ENCODE results near the gene OR8D2.

Gene OR8D2, protein sequence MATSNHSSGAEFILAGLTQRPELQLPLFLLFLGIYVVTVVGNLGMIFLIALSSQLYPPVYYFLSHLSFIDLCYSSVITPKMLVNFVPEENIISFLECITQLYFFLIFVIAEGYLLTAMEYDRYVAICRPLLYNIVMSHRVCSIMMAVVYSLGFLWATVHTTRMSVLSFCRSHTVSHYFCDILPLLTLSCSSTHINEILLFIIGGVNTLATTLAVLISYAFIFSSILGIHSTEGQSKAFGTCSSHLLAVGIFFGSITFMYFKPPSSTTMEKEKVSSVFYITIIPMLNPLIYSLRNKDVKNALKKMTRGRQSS

DNA sequence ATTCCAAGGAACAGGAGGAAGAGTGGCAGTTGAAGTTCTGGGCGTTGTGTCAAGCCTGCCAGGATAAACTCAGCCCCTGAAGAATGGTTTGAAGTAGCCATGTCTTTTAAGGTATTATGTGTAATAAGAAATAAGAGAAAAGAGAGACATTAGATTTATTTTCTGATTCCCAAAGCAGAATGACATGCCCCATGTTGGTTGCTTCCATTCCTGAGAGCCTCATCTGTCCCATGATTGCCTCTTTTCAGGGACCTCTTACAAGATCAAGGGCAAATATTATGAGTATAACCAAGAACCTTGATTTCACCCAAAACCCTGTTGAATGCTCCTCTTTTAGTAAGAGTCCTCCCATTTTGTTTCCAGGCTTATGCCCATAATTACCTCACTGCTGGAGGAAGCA lies at the start of gene OR8D2:
OR8D2 (minus strand) TSS at position 101 of the 400 bp plus-strand sequence; CDS start at position 101, 0 bp downstream.
- no peak for ATAC-seq

DNA sequence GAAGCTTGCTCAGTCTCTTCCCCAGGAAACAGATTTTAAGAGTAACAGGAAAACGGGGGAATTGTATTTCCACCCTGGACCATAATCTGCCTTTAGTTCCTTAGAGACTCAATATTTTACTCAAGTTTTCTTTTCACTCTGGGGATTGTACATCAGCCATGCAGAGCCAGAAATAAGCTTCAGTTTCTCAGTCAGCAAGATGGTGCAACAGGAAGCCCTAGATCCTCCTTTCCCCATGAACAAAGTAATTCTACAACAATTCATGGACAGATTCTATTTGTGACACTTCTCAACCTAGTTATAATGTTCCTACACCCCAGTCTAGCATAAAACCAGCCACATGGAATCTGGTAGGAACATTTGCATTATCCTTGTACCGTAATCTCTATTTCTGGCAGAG lies 39.6 kb upstream of the OR8D2 start:
- ATAC-seq = no peak

DNA sequence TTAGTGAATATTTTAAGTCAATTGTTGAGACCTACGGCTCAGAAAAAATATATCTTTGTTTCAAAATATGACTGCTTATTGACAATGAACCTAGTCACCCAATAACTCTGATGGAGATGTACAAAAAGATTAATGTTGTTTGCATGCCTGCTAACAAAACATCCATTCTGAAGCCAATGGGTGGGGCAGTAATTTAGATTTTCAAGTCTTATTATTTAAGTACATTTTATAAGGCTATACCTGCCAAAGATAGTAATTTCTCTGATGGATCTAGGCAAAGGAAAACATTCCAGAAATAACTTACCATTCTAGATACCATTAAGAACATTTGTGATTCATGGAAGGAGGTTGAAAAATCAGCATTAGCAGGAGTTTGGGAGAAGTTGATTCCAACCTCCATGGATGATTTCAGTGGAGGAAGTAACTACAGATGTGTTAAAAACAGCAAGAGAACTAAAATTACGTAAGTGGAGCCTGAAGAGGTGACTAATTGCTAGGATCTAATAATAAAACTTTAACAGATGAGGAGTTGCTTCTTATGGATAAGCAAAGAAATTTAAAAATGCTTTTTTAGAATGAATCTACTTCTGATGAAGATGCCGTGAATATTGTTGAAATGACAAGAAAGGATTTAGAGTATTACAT lies 26.4 kb upstream of the OR8D2 start:
- ATAC-seq = no peak

DNA sequence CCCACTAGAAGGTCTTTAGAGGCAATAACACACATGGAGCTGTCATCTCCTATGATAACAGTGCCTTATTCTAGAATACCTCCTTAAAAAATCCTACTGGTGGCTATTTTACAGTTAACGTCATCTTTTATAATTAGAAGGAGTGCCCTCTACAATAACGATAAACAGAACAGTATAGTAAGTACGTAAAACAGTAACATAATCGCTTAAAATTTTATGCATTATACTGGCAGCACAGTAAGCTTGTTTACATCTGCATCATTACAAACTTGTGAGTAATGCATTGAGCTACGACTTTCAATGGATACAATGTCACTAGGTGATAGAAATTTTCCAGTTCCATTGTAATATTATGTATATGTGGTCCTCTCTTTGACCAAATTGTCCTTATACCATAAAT lies 24.3 kb upstream of the OR8D2 start:
- no peak for ATAC-seq

DNA sequence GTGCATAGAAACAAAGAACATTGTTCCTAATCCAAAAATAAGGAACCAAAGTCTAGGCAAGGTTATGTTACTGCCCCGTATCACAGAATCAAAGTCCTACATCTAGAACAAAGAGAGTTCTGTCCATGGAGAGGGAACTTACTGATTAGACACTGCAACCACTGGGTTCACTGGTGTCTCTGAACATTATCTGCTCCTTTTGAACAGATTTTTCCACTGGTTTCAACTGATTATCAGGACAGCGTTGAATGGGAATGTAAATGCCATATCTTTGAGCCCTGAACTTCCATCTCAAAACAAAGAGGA lies 20.1 kb upstream of the OR8D2 start:
- ATAC-seq = no peak

DNA sequence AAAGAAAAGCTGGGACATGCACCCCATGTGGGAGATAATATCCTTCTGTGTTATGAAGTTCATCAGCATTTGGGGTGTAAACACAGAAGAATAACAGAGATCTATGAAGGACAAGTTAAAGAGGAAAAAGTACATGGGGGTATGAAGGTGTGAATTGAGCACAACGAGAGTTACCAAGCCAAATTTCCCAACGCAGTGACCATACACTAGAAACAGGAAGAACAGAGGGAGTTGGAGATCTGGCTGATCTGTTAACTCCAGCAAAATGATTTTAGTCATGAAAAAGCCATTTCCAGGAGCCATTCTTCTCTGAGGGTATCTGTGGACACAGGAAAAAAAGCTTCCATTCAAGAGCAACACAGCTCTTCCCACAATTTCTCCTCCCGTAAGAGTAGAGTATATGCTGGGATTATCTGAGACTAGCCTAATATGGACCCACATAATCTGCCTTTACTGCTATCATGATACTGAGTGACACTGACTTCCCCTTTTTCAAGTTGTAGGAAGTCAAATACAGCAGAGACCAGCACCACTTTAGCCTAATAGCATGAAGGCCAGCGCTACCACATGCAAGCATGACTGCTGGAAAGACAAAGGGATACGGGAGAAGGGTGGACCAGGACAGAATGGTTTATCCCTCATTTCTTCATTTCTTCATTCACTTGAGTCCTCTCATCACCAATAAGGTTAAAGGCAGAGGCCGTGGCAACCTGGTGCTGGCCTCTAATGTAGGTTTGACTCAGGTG lies 19.6 kb upstream of the OR8D2 start:
- no peak for ATAC-seq

DNA sequence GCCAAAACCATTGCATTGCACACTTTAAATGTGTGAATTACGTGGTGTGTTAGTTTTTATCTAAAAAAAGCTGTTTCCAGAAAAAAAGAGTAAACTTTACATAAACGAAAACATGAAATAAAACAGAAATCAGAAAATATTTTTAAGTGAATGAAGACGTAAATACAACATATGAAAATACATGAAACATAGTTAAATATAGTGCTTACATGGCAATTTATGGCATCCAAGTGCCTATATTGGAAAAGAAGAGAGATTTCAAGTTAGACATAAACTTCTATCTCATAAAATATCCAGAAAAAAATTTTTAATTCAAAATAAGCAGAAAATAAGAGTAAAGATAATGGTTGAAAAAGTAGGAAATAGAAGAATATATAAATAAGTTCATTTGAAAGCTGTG lies 11.9 kb upstream of the OR8D2 start:
- ATAC-seq = no peak

DNA sequence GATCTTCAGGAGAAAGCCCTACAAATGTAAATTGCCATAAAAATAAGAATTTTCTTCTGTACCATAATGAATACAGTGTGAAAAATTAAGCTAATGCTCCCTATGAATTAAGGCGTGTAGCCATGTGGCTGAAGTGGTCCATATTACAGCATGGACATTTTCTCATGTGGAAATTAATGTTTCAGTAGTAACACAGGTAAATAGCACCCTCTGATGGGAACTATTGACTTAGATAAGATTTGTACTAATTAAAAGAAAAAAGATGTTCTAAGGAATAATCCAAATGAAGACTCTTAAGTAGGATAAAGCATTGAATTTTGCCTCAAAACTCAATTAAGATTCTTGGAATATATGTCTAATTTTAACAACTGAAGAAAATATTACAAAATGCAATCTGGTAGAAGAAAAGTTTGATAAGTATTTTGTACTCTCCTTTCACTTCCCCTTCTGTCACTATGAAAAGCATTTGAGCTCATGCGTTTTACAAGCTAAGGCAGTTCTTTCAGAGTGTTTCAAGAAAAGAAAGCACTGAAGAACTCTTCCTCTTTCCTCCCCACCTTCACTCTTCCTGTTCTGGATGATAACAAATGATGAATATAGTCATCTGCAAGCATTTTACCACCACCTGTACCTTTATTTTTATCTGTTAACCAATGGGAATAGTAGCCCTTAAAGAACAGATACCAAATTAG lies 9.9 kb upstream of the OR8D2 start:
- ATAC-seq = no peak

DNA sequence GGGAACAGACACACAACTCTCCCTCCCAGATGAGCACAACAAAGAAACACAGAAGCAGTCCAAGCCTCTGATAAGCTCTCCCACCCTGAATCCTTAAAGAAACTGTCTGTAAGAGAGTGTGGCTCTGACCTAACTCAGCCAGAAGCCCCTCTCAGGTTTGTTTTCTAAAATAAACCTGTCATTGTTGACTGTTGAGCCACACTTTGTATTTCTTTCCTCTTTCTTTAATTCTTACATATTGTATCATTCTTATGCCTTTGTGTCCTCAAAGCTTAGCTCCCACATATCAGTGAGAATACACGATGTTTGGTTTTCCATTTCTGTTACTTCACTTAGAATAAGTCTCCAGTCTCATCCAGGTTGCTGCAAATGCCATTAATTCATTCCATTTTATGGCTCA lies 7.8 kb upstream of the OR8D2 start:
- no peak for ATAC-seq

DNA sequence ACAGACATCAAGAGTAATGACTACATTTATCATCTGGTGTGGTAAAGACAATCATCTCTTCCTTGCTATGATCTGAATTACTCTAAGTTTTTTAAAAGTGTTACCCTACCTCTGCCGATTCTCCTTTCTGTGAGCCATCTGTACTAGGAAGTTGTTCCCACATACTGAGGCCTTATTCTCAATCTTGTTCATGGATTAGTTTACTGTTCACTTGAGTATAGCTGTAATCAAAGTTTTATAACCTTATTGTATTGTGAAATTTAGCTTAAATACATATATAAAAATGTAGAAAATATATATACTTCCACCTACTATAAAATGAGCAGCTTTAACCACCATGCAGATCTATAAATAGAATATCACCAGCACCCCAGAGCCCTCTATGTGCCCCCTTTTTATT lies 2.4 kb upstream of the OR8D2 start:
- no peak for ATAC-seq

DNA sequence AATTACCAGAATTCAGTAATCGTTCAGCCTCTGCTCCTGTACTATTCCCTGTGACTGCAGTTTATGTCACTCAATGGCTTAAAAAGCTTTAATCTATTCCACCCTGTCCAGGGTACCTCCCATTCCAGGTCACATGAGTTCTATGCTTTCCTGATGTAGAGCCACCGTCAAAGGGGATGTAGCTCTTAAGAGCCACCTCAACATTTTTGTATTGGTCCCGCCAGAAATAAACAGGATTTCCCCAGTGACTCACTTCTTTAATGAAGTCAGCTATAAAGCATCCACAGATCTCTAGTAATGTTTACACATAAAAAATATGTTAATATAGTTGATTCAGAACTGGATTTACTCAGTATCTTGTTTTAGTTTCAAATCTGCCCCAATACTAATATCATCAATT lies 4.9 kb downstream of the OR8D2 start:
- peak in 1 of 2 donors; percentile 27 for ATAC-seq

DNA sequence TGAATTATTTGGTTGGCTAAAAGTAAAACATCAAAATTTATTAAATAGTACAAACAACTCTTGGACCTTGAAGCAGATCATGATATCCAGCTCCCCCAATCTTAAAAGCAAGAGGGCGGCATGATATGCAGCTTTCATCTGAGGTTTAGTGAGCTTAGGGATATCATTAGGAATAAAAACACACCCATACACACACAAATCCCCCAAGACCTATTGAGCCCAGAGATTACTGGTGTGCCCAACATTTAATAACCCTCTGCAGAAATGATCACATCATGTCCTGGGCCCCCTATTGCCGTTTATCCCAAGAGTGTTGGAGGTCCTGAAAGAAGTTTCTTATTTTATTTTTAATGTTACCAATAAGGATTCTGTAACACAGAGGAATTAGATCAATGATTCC lies 6.1 kb downstream of the OR8D2 start, which contains the start of gene OR8D1:
OR8D1 (minus strand) TSS at position 101 of the 400 bp plus-strand sequence. CDS start 3,183 bp downstream, outside the sequence.
- ATAC-seq = no peak

DNA sequence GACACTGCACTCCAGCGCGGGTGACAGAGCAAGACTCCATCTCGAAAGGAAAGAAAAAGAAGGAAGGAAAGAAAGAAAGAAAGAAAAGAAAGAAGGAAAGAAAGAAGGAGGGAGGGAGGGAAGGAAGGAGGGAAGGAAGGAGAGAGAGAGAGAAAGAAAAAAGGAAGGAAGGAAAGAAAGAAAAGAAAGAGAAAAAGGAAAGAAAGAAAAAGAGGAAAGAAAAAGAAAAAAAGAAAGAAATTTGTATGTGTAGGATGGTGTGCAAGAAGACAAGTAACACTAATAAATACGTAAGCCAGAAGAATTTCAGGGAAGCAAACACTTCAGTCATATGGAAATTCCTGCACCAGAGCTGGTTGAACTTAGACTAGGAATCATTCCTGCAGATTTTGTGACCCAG lies 6.9 kb downstream of the OR8D2 start:
- ATAC-seq = no peak

DNA sequence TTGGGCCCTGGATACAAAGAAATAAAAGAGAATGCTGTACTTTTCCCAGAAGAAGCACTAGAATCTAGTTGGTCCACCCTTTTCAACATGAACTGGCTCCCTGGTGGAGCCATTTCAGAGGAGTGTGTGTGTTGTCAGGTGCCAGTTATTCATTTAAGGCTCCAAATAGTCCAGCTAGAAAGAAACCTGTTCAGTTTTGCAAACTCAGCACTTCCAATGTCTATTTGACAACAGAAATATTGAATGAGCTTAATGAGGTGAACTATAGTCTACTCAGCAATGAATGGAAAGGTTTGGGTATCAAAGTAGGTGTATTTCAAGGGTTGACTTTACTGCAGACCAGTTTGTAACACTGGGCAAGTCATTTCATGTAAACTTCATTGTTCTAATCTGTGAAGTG lies 8.3 kb downstream of the OR8D2 start:
- ATAC-seq = no peak

DNA sequence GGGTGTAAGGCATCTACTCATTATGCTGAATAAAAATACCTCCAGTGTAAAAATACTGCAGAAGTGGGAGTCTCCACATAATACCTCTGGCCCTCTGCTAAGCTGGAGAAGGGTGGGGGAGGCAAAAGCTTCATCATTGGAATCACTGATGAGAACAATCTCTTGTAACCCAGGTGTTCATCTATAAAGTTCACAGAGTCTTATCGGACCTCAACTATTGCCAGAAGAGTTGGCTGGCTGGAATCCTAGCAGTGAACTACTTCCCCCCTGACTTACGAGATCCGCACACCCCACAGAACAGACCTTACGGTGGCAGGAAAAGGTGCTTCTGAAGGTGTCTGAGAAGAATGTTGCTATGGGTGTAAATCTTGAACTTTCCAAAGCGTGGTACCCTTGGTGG lies 8.7 kb downstream of the OR8D2 start:
- no peak for ATAC-seq

DNA sequence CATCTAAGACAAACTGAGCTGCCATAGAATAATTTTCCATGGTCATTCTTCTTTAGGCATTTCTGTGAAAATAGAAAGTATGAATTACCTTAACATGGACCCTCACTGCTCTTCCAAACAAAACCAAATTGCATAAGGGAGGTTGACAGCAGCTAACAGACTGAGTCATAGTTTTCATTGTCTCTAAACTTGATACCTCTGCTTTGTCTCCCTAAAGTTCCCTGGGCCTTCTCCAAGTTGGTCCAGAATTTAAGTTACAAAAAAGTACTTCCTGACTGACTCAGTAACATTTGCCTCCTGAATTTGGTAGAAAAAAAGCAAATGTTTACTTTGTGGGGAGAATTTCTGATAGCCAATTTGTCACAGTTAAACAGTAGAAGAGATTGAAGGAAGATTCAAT lies 9.3 kb downstream of the OR8D2 start:
- ATAC-seq = no peak

DNA sequence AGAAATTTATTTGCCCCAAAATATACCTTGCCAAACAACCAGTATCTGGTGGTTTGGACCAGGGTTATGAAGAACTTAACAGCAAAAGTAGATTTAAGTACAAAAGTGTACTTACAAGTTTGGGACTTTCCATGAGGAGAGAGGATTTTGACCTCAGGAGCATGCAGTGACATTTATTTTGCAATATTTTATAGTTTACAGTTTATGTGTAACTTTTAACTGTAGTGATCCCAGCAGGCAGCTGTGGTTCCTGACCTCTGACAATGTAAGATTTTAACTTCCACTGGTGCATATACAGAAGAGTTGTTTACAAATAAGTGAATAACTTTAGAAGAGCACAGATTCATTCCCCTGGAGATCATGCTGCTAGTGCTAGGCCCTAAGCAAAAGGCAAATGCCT lies 12.9 kb downstream of the OR8D2 start:
- ATAC-seq = no peak

DNA sequence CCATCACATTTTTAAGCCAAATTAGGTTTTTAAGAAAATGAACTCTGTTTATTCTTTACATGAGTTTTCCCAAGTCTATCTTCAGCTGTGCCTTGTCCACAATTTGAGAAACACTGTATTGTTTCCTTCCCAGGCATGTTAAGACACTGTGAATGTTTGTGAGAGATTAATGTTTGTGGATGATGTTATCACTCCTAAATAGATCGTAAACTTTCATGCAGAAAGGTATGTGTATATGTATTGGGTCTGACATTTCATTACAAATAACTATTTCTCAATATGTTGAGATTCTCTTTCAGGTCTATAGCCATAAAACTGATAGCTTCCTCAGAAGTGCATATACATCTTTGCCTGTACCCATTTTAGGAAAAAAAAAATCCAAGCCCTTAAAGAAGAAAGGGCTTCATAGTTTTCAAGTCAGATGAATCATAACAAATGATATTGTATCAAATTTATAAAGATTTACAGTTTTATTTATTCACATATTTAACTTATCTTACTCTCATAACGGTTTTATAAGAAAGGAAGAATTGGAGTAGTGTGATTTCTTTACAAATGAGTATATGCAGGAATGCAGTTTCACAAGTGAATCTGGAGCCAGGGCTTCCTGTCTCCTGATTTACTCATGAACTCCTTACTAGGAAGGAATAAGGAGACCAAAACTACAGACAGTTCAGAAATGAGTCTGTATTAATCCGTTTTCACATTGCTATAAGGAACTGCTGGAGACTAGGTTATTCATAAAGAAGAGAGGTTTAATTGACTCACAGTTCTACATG lies 17.5 kb downstream of the OR8D2 start:
- ATAC-seq = no peak

DNA sequence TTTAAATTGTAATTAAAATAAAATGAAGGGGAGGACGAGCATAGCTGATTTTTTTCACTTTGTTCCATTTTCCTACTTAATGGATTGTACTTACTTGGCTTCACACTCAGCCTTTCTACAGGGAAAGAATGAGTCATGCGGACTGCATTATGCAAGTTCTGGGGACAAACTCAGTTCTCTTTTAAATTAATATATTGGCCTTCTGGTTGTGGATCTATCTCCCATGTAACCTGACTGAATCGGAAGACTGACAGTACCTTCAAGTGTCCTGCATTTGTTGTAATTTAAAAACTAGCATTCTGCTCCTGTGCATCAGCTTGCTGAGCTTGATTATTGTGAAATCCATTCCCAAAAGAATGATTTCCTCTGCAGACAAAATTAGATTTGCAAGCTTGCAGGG lies 18.4 kb downstream of the OR8D2 start:
- ATAC-seq = no peak

DNA sequence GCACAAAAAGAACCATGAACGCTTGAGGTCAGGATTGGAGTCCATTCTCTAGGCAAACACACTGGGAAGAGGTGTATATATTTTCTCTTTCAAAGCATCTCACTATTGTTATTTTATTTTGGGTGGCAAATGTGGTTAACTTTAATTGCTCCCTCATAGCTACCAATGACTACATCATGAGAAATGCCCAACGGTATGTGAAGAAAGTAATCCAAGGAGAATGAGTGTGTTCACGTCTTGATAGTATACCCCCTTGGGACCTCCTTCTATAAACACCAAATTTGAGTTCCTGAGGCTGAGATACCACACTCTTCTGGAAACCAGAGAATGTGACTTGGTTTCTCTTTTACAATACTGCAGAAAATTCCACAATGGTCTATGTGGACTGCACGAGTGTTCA lies 22.1 kb downstream of the OR8D2 start:
- ATAC-seq = no peak

DNA sequence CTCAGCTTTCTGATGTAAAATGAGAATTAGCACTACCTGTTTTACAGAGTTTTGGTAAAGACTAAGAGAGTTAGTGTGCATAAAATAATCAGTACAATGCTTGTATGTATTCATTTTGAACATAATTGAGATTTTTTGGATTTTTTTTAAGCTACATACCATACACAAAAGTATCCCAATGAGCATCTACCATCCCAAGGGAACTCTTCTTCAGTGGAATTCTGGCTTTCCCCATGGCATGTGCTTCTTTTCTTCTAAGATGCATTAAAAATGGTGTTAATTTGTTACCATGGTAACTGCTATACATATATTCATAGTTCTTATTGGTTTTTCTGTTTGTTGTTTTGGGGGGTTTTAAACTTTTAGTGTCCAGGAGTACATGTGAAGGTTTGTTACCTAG lies 24.0 kb downstream of the OR8D2 start:
- ATAC-seq = no peak

DNA sequence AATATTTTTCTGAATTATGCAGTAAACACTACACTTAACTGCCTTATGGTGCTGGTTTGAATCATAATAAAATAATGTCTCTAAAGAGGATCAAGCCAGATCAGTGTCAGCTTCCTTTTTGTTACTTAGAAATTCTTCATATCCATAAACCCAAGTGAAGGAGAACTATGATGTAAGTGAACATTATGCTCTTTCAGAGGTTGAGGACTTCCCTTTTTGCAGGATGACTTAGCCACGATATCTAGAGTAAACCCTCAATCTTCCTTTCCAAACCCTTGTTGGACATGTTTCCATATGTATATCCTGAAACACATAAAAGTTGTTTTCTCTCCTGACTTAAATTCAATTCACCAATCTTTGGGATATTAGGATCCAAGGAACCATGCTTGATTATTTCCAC lies 25.3 kb downstream of the OR8D2 start:
- no peak for ATAC-seq
